Sigmoid colon (tissue), 7 donors: ENCODE data around the gene RUNX1. TPM values are rescaled to one million over a fixed set of nuclear protein-coding genes. Genes with fewer than 3 reads are reported as not detected.

Experiments used
- DNase-seq: peaks from one replicate; pipeline ENCODE4 v3.0.0-alpha.2; 2019
- H3K27ac ChIP-seq, 4 donors: fragments of 200-600 bp; sonication (generic); one replicate each; pipeline ENCODE4 v1.5.1; 2016 to 2019; ENCODE audit warnings: mild to moderate bottlenecking in 1 of 4
- H3K27me3 ChIP-seq, 3 donors: fragments of 200-600 bp; sonication (generic); one replicate each; pipeline ENCODE4 v1.5.1; 2019; ENCODE audit warnings: mild to moderate bottlenecking in 1 of 3
- H3K36me3 ChIP-seq, 4 donors: fragments of 200-600 bp; sonication (generic); one replicate each; pipeline ENCODE4 v1.5.1; 2016 to 2019
- H3K4me1 ChIP-seq, 4 donors: fragments of 200-600 bp; sonication (generic); one replicate each; pipeline ENCODE4 v1.5.1; 2017 to 2019
- H3K4me3 ChIP-seq, 4 donors: fragments of 200-600 bp; sonication (generic); one replicate each; pipeline ENCODE4 v1.5.1; 2017 to 2019; ENCODE audit warnings: mild to moderate bottlenecking in 2 of 4, moderate library complexity in 1 of 4
- H3K9me3 ChIP-seq, 4 donors: fragments of 200-600 bp in 3 of 4; sonication (generic) in 3 of 4; one replicate each; pipeline versions ENCODE4 v1.5.1 to v1.6.1; 2013 to 2019
- EP300 ChIP-seq, 4 donors: sonication (generic); formaldehyde crosslinking; IDR thresholded peaks; one replicate each; pipeline ENCODE4 v1.6.1; 2017; ENCODE audit warnings: antibody characterized with exemption in 4 of 4
- POLR2A ChIP-seq, 2 donors: fragments of 450-650 bp; IDR thresholded peaks; one replicate each; pipeline ENCODE4 v1.6.1; 2016; ENCODE audit warnings: antibody characterized with exemption in 2 of 2, mild to moderate bottlenecking in 2 of 2, moderate library complexity in 2 of 2
- POLR2AphosphoS5 ChIP-seq, 4 donors: sonication (generic); formaldehyde crosslinking; IDR thresholded peaks; one replicate each; pipeline ENCODE4 v1.6.1; 2017; ENCODE audit warnings: antibody characterized with exemption in 4 of 4
- WGBS, 2 donors: extraction: QIAGEN DNeasy Blood & Tissue Kit; methylation state at CpG; one replicate each; pipeline ENCODE4 v1.1.7; 2013; 5-methylcytosine and 5-hydroxymethylcytosine counted together
- intact Hi-C: fragments of 100-400 bp; cut with DNase I; formaldehyde crosslinking; loops from one replicate; pipeline ENCODE4 v1.15.1; 2023
- polyA plus RNA-seq, 3 donors: library from polyadenylated mRNA; stranded (reverse); fragments of 200-250 nt; gene quantifications; one replicate each; pipeline ENCODE4 v1.2.3, GENCODE V29; 2013
- total RNA-seq, 4 donors: library from RNA; depleted of rRNA; stranded (reverse); fragments of >200 nt; gene quantifications; one replicate each; pipeline ENCODE4 v1.1.0, GENCODE V29; 2016
- TF ChIP-seq, protein P1 (sequence below), 4 experiments: fragments of 450-650 bp in 3 of 4; fragments of 200-600 bp in 1 of 4; IDR thresholded peaks; one replicate each; pipeline ENCODE4 v1.5.1; 2016 to 2019; ENCODE audit warnings: antibody characterized with exemption in 4 of 4, mild to moderate bottlenecking in 3 of 4, moderate library complexity in 2 of 4
- donor health status: healthy with polysubstance abuse.
- donor health status: Bipolar disorder and iron deficiency.
- donor health status: healthy.

Gene RUNX1
- total and polyA plus RNA-seq, 7 donors, result 2.8 to 23.3 (median 7.5) TPM

GRCh38 chr21:35093514-35093913 lies 44.4 kb upstream of the RUNX1 start:
- H3K4me3 ChIP-seq, result no peak overlapping the region
- no peak overlapping the region for H3K27ac ChIP-seq
- no peak for DNase-seq
- peaks cover 0 to under 1% (median 0%) of the 10 kb centered on the region in 4 donors for H3K4me1 ChIP-seq
- intact Hi-C loops, result no loop called here
- no peaks in the 10 kb centered on the region for H3K36me3 ChIP-seq
- H3K27me3 ChIP-seq, result no peaks in the 10 kb centered on the region
- H3K9me3 ChIP-seq, result no peaks in the 10 kb centered on the region
- WGBS, 2 donors, result 94 to 95% methylated on average over 5 of the region's 5 CpGs
- TF ChIP-seq EP300 (IDR thresholded peaks at IDR 0.05) (no peak), POLR2A (IDR thresholded peaks at IDR 0.05) (no peak), POLR2AphosphoS5 (IDR thresholded peaks at IDR 0.05) (no peak)
- TF ChIP-seq, protein P1, sequence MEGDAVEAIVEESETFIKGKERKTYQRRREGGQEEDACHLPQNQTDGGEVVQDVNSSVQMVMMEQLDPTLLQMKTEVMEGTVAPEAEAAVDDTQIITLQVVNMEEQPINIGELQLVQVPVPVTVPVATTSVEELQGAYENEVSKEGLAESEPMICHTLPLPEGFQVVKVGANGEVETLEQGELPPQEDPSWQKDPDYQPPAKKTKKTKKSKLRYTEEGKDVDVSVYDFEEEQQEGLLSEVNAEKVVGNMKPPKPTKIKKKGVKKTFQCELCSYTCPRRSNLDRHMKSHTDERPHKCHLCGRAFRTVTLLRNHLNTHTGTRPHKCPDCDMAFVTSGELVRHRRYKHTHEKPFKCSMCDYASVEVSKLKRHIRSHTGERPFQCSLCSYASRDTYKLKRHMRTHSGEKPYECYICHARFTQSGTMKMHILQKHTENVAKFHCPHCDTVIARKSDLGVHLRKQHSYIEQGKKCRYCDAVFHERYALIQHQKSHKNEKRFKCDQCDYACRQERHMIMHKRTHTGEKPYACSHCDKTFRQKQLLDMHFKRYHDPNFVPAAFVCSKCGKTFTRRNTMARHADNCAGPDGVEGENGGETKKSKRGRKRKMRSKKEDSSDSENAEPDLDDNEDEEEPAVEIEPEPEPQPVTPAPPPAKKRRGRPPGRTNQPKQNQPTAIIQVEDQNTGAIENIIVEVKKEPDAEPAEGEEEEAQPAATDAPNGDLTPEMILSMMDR (IDR thresholded peaks at IDR 0.05), result no peak

DNA sequence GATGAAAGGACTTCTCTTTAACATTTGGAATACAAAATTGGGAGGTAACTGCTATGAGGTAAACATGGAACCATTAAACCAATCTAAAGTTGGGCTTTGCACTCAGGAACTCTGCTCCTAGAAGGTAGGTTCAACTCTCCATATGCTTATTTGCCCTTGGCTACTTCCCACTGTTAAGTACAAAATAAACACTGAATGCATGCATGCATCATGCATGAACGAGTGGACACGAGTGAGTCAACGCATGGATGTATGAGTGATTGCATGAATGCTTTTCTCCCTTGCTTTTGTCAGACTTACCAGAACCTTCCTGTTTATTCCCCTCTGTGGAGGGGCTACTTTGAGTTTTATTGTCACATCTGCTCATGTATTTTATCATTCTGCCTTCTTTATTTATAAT lies 42.4 kb upstream of the RUNX1 start:
- intact Hi-C loops, result no loop called here
- Histone ChIP-seq H3K4me3 (no peak overlapping the region), H3K4me1 (peaks cover 0 to 5% (median 0%) of the 10 kb centered on the region in 4 donors), H3K27me3 (no peaks in the 10 kb centered on the region), H3K9me3 (no peaks in the 10 kb centered on the region), H3K36me3 (no peaks in the 10 kb centered on the region), H3K27ac (no peak overlapping the region)
- DNase-seq, result no peak
- WGBS, 2 donors, result 81 to 90% methylated on average over 3 of the region's 3 CpGs
- TF ChIP-seq POLR2AphosphoS5 (IDR thresholded peaks at IDR 0.05) (no peak), POLR2A (IDR thresholded peaks at IDR 0.05) (no peak), EP300 (IDR thresholded peaks at IDR 0.05) (no peak)
- TF ChIP-seq, protein P1 (IDR thresholded peaks at IDR 0.05), result no peak

- Histone ChIP-seq H3K36me3 (no peaks in the 10 kb centered on the region), H3K4me1 (peaks cover 0 to 5% (median 0%) of the 10 kb centered on the region in 4 donors), H3K27me3 (no peaks in the 10 kb centered on the region), H3K27ac (no peak overlapping the region), H3K4me3 (no peak overlapping the region), H3K9me3 (no peaks in the 10 kb centered on the region)
- TF ChIP-seq EP300 (IDR thresholded peaks at IDR 0.05) (no peak), POLR2A (IDR thresholded peaks at IDR 0.05) (no peak), POLR2AphosphoS5 (IDR thresholded peaks at IDR 0.05) (no peak)
- TF ChIP-seq, protein P1 (IDR thresholded peaks at IDR 0.05), result no peak
- DNase-seq, result no peak
- intact Hi-C loops, result no loop called here
- 66 to 71% methylated on average over 4 of the region's 4 CpGs for WGBS, 2 donors
Observed at GRCh38 chr21:35090403-35090802, 41.3 kb upstream of the RUNX1 start.

GRCh38 chr21:35088319-35088771 lies 39.2 kb upstream of the RUNX1 start:
- Histone ChIP-seq H3K9me3 (no peaks in the 10 kb centered on the region), H3K27ac (no peak overlapping the region), H3K36me3 (no peaks in the 10 kb centered on the region), H3K27me3 (no peaks in the 10 kb centered on the region), H3K4me1 (peaks cover 0 to 5% (median 3%) of the 10 kb centered on the region in 4 donors), H3K4me3 (no peak overlapping the region)
- intact Hi-C loops, result no loop called here
- DNase-seq, result no peak
- TF ChIP-seq, protein P1 (IDR thresholded peaks at IDR 0.05), result no peak
- TF ChIP-seq POLR2A (IDR thresholded peaks at IDR 0.05), result no peak
- TF ChIP-seq POLR2AphosphoS5 (IDR thresholded peaks at IDR 0.05), result no peak
- no peak for TF ChIP-seq EP300 (IDR thresholded peaks at IDR 0.05)
- WGBS, 2 donors, result 78 to 82% methylated on average over 2 of the region's 2 CpGs

GRCh38 chr21:35086357-35086756 lies 37.3 kb upstream of the RUNX1 start:
- H3K36me3 ChIP-seq, result no peaks in the 10 kb centered on the region
- H3K4me1 ChIP-seq, result peaks cover 0 to 5% (median 3%) of the 10 kb centered on the region in 4 donors
- WGBS, 2 donors, result 54 to 70% methylated on average over 2 of the region's 2 CpGs
- DNase-seq, result no peak
- H3K27me3 ChIP-seq, result no peaks in the 10 kb centered on the region
- no peak overlapping the region for H3K4me3 ChIP-seq
- no peak overlapping the region for H3K27ac ChIP-seq
- intact Hi-C loops, result no loop called here
- TF ChIP-seq, protein P1 (IDR thresholded peaks at IDR 0.05), result no peak
- no peak for TF ChIP-seq POLR2AphosphoS5 (IDR thresholded peaks at IDR 0.05)
- H3K9me3 ChIP-seq, result no peaks in the 10 kb centered on the region
